Nephron progenitor cell (in vitro differentiated cells): Measurements from ENCODE around the gene TMEM255B.
"Not testable (repeated sequence)": the region's sequence is repeated elsewhere in the genome, so short reads cannot be mapped to it uniquely, and the experiment has no call there.

Experiments used
- DNase-seq: peaks from one replicate; pipeline ENCODE4 v3.0.0; 2021
- H3K27ac Mint-ChIP-seq: 2 replicates; pipeline ENCODE4 v1.8.0; 2021; ENCODE audit warnings: mild to moderate bottlenecking, moderate library complexity, mixed read lengths
- H3K27me3 Mint-ChIP-seq: 2 replicates; pipeline ENCODE4 v1.8.0; 2021; ENCODE audit warnings: mild to moderate bottlenecking, low read depth, mixed read lengths; ENCODE audit not compliant: poor library complexity
- H3K36me3 Mint-ChIP-seq: 2 replicates; pipeline ENCODE4 v1.8.0; 2021; ENCODE audit warnings: low read depth, mixed read lengths
- H3K4me1 Mint-ChIP-seq: 2 replicates; pipeline ENCODE4 v1.8.0; 2021; ENCODE audit warnings: mixed read lengths
- H3K4me3 Mint-ChIP-seq: 2 replicates; pipeline ENCODE4 v1.8.0; 2021; ENCODE audit warnings: mild to moderate bottlenecking, moderate library complexity, mixed read lengths
- H3K9me3 Mint-ChIP-seq: 2 replicates; pipeline ENCODE4 v1.8.0; 2021; ENCODE audit warnings: mild to moderate bottlenecking, moderate library complexity, mixed read lengths
- CTCF ChIP-seq: fragments of 200-600 bp; sonication (generic); IDR thresholded peaks from 2 replicates; pipeline ENCODE4 v1.5.0; 2021; ENCODE audit warnings: antibody characterized with exemption

TMEM255B gene

DNA sequence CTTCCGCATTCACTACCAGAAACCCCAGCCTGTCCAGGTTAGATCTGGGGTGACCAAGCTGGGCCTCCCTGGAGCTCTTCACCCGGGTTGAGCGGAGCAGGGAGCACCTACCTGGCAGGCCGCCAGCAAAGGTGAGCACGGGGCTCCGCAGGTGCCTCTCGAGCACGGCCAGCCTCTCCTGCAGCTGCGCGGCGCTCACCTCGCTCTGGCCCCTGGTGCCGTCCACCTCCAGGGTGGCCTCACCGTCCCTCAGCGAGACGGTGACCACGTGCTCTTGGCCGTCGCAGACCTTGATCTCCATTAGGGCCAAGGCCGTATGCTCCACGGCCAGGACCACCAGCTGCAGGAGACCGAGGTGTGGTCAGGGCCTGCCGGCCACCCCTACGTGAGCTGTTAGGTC is 62.8 kb downstream of the TMEM255B start:
- TF ChIP-seq CTCF, result no peak
- Mint-ChIP-seq H3K27ac (no peak overlapping the region), H3K9me3 (no peaks in the 10 kb centered on the region), H3K4me1 (peaks cover 29% of the 10 kb centered on the region), H3K27me3 (peaks cover 8% of the 10 kb centered on the region), H3K4me3 (no peak overlapping the region), H3K36me3 (no peaks in the 10 kb centered on the region)
- DNase-seq, result no peak

- Mint-ChIP-seq H3K27me3 (peaks cover 8% of the 10 kb centered on the region), H3K4me1 (peaks cover 27% of the 10 kb centered on the region), H3K9me3 (no peaks in the 10 kb centered on the region), H3K4me3 (no peak overlapping the region), H3K27ac (no peak overlapping the region), H3K36me3 (no peaks in the 10 kb centered on the region)
- DNase-seq, result no peak
- no peak for TF ChIP-seq CTCF
Measured at GRCh38 chr13:113822266-113822665, 63.2 kb downstream of the TMEM255B start.

DNA sequence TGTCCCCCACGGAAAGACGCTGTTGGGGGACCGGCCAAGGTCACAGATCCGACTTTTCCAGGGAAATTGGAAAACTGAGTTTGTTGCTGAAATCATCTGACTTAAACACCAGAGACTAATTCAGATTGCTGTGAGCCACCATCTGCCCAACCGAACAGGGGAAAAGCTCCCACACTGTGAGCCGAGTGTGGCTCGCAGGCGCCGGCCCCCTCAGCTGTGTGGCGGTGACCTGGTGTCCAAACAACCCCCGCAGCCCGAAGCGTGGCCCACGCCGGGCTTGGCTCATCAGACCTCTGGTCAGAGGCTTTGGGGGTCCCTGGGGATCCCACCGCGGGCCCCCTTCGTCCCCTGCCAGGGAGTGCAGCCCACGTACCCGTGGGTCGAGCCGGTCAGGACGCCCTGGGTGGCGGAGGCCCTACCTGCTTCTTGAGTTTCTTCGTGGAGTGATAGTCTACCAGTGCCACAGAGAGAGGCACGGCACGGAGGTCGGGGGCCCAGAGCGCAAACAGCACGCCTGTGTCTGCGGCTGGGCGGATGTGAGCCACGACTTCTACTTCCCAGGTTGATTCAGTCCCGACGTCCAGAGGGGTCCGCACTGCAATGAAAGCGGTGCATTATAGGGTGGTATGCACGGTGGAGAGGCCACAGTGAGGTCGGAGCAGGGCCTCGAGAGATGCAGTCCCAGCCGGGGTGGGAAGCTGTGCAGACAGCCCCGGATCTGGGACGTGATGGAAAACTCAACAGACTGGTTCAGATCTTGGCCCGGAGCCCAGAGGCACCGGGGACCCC is 64.1 kb downstream of the TMEM255B start:
- Mint-ChIP-seq H3K4me1 (peaks cover 23% of the 10 kb centered on the region), H3K27me3 (peaks cover 8% of the 10 kb centered on the region), H3K9me3 (no peaks in the 10 kb centered on the region), H3K27ac (no peak overlapping the region), H3K36me3 (no peaks in the 10 kb centered on the region), H3K4me3 (no peak overlapping the region)
- no peak for TF ChIP-seq CTCF
- DNase-seq, result no peak

DNA sequence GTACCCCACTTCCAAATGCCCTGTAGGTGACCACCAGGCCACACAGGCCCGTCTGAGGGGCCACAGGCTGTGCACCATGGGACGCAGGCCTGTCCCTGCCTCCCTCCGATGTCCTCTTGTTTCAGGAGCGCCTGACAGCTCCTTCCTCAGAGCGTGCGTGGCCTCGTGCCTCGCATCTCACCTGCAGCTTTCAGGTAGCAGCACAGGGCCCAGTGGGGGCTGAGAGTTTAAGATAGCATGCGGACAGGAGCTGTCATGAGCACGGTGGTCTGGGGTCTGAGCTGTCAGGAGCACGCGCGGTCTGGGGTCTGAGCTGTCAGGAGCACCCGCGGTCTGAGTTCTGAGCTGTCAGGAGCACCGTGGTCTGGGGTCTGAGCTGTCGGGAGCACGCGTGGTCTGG is 64.7 kb downstream of the TMEM255B start:
- Mint-ChIP-seq H3K9me3 (no peaks in the 10 kb centered on the region), H3K27ac (no peak overlapping the region), H3K27me3 (peaks cover 8% of the 10 kb centered on the region), H3K4me1 (peaks cover 23% of the 10 kb centered on the region), H3K4me3 (no peak overlapping the region), H3K36me3 (no peaks in the 10 kb centered on the region)
- no peak for TF ChIP-seq CTCF
- no peak for DNase-seq

DNA sequence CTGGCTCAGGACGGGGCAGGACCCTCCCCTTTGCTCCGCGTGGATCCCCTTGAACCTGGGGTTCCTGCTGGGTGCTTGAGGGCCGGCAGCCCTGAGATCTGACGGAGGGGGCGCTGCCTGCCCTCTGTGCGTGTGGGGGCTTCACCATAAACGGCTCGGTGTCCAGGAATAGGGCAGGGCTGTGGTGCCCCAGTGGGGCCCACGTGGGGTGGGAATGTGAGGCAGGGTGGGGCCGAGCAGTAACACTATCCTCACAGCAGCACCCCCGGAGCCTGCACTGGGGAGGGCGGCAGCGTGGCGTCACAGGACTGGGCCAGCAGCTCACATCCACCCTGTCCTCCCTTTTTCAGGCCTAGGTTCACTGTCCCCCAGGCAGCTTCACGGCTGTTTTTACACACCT is 66.8 kb downstream of the TMEM255B start:
- Mint-ChIP-seq H3K36me3 (no peaks in the 10 kb centered on the region), H3K4me1 (peaks cover 24% of the 10 kb centered on the region), H3K27ac (peak overlapping the region; percentile 81)

DNA sequence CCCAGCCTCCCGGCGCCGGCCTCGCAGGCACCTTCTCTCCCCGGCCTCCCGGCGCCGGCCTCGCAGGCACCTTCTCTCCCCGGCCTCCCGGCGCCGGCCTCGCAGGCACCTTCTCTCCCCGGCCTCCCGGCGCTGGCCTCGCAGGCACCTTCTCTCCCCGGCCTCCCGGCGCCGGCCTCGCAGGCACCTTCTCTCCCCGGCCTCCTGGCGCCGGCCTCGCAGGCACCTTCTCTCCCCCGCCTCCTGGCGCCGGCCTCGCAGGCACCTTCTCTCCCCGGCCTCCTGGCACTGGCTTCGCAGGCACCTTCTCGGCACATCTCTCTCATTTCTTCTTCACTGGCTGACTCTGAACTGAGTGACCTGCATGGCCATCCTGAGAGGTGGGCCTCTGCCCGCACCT is 67.4 kb downstream of the TMEM255B start:
- not testable (repeated sequence) for H3K27ac Mint-ChIP-seq, H3K4me3 Mint-ChIP-seq, H3K36me3 Mint-ChIP-seq, H3K27me3 Mint-ChIP-seq, DNase-seq, H3K9me3 Mint-ChIP-seq
- H3K4me1 Mint-ChIP-seq, result peaks cover 20% of the 10 kb centered on the region

More for the DNA sequence above, 66.8 kb downstream of the TMEM255B start:
- H3K9me3 Mint-ChIP-seq, result no peaks in the 10 kb centered on the region
- no peak overlapping the region for H3K4me3 Mint-ChIP-seq
- no peak for DNase-seq
- no peak for TF ChIP-seq CTCF
- H3K27me3 Mint-ChIP-seq, result peaks cover 8% of the 10 kb centered on the region
